CD4-positive, alpha-beta T cell treated with Interleukin-10 for 1 hour (primary cell): Measurements from ENCODE around the gene PLCB3.

Experiments
- DNase-seq: peaks from one replicate; pipeline ENCODE4 v3.0.0-alpha.2; 2020

The PLCB3 gene

DNA sequence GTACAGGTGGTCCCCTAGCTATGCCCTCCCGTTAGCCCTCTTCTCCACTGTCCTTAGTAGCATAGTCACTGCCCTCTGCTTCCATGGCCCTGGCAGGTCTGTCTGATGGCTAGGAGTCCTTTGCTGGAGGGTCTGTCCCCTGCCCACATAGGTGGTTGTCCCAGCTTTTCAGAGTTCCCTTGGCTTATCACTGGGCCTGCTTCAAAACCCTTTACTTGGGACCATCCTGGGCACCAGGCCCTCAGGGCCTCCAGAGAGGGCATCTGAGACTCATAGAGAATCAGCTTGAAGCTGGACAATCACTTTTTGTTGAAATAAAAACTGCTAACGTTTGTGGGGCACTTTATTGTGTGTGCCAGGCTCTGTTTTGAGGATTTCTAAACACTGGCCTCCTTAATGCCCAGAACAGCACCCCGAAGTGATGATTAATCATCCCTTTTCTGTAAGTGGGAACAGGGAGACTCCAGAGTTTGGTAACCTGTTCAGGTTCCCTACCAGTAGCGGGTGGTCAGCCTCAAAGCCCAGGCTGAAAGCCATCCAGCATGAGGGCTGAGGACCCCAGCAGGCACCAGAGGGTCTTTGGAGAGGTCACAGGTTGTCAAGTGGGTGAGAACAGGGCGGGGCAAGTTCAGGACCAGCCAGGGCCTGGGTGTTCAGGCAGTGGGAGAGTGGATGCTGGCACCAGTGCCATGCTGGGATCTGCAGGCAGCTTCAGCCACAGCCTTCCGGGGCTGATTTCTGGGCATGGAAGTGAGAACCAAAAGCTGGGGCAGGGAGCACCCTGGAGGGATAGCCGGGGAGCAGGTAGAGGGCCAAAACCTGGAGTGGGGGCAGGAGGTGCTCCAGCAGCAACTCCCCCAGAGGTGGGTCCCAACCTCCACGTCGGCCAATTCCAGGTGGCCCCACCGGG lies 39.3 kb downstream of the PLCB3 start:
- DNase-seq: no peak

DNA sequence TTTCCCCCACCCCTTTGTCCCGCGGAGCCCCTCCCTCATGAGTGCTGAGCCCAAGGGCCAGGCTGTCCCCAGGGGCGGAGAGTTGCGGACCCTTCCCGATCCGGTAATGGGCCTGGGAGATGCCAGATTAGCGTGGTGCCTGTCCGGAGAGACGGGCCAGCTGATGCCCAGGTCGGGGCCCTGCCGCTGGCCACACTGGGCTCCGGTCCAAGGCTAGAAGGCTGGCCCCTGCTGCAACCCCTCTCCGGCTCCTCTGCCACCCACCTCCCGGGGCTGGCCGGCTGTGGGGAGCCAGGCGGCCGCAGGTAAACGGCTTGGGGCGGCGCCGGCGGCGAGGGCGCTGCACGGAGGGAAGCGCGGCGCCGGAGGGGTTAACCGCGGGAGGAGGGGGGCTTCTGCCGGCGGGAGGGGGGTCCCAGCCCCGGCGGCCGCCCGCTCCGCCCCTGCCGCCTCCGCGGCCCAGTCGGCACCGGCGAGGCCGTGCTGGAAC lies 40.0 kb downstream of the PLCB3 start, which contains the start of gene KCNK4:
Gene KCNK4, plus strand, starts transcription at position 41 of the 490 bp plus-strand sequence. CDS start 1,717 bp downstream, outside the sequence.
- no peak for DNase-seq

DNA sequence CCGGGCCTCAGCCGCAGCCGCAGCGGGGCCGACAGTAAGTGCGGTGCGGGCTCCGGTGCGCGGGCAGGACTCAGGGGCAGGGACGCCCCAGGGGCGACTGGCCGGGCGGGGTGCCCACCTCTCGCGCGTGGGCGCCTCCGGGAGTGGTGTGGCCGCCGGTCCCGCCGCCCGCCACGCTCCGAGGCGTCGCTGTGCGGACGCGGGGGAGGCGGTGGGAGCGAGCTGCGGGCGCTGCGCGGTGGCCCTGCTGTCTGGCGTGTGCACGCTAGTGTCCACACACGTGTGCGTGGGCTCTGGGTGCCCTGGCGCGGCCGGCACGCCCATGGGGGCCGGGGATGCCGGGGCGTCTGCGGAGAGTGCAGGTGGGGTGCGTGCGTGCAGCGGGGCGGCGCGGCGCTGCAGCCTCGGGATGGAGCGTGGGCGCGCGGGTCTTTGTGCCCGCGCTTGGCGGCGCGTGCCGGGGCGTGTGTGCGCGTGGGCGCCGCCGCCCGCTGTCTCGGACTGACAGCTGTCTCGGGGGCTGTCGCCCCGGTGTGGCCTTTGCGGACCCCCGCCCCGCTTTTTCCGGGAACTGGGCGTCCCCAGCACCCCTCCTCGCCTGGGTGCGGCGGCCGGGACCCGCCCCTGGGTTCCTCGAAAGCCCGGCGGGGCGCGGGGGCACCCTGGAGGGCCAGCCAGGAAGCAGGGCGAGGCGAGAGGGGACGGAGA lies 40.6 kb downstream of the PLCB3 start:
- no peak for DNase-seq

DNA sequence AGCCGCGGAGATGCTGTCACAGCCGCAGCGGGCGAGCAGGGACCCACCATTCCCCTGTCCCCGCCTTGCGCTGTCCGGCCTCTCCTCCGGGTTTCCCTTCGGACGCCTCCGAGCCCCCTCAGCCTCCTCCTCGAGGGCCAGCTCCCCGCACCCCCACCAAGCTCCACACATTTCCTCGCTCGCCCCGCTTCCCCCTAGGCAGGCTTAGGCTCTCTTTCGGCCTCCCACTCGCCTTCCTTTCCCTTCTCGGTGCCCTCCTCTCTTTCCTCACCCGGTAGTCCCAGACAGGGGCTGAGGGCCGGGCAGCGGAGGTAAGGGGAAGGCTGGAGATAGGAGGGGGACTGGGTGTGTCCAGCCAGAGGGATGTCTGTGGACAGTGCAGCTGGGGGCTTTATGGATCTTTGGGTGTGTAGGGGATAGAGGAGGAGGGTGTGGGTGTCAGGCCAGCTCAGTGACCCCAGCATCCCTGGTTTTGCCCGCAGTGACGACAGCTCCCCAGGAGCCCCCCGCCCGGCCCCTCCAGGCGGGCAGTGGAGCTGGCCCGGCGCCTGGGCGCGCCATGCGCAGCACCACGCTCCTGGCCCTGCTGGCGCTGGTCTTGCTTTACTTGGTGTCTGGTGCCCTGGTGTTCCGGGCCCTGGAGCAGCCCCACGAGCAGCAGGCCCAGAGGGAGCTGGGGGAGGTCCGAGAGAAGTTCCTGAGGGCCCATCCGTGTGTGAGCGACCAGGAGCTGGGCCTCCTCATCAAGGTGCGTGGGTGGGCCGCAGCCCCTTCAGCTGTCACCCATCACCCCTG lies 41.3 kb downstream of the PLCB3 start:
- no peak for DNase-seq

DNA sequence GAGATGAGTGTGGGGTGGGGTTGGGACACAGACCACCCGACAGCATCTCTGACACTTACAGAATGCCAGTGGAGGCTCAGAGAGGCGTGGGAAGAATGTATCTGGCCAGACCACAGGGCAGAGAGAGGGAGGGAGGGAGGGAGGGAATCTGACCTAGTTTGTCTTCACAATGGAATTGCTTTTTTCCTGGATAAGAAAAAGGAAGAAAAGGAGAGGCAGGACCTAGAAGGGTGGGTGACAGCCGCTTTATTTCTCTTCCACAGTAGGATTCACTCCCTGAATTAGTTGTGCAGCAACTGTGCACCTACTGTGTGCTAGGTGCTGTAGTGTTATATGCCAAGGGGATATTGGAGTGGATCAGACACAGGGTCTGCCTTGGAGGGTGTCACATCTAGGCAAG lies 43.4 kb downstream of the PLCB3 start:
- DNase-seq: no peak

DNA sequence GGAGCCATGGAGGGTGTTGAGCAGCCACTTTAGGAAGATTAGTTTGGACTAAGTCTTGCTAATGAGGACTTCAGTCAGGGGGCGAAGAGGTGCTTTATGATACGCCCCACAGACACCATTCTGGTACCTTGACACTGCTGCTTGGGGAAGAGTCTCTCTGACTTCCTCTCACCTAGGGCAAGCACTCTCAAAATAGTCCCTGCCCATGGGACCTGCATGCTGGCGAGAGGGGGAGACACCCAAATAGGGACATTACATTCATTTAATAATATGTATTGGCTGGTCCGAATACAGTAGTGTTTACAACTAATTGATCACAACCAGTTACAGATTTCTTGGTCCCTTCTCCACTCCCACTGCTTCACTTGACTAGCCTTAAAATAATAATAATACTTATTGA lies 44.4 kb downstream of the PLCB3 start:
- DNase-seq: no peak

DNA sequence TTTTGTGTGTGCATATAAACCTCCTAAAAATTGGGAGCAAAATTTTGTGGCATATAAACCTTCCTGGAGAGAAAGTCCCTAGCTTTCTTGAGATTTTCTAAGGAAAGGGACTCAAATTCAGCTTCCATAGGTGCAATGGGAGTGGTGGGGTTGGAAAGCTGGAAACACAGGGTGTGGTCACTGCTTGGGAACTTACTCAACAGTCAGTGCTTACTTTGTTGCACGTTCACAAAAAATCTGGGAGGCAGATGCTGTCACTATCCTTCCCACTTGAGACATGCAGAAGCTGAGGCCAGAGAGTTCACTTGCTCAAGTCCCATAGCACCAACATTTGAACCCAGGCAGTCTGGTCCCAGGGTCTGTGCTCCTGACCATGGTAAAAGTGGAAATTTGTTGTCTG lies 44.9 kb downstream of the PLCB3 start:
- DNase-seq: no peak

DNA sequence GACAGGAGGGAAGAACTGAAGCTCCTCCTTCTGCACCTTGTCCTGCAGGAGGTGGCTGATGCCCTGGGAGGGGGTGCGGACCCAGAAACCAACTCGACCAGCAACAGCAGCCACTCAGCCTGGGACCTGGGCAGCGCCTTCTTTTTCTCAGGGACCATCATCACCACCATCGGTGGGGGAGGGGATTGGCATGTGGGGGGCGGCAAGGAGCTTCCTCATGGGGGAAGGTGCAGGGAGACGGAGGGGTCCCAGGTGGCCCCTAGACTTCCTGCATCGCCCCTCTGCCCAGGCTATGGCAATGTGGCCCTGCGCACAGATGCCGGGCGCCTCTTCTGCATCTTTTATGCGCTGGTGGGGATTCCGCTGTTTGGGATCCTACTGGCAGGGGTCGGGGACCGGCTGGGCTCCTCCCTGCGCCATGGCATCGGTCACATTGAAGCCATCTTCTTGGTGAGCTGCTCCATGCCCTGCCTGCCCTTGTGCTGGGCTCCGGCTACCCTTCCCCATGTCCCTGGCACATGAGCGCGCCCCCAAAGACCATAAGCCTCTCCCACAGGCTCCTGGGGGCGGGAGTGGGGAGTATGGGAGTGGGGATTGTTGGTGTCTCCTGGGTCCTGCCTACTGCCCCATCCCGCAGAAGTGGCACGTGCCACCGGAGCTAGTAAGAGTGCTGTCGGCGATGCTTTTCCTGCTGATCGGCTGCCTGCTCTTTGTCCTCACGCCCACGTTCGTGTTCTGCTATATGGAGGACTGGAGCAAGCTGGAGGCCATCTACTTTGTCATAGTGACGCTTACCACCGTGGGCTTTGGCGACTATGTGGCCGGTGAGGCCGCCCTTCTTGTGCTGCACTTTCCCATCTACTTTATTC lies 45.7 kb downstream of the PLCB3 start:
- DNase-seq: no peak

DNA sequence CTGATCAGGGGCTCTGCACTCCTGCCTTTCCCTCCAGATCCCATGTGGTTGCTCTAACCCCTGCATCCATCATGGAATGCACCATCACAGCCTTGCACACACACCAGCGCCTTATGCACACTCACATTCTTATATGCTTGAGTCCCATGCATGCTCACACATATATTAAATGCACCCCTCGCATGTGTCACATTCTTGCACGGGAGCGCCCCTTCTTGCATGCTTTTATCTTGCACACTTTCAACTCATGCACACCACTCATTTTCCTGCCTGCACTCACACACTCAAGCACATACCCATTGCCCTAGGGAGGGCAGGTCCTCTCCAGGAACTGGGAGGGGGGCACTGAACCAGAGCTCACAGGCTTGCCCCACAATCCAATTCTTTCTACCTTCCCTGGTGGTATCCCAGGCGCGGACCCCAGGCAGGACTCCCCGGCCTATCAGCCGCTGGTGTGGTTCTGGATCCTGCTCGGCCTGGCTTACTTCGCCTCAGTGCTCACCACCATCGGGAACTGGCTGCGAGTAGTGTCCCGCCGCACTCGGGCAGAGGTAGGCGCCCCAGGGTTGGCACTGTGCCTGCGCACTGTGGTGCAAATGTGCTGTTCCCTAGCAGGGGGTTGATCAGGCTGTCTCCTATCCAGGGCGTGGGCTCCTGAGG lies 46.5 kb downstream of the PLCB3 start:
- no peak for DNase-seq

DNA sequence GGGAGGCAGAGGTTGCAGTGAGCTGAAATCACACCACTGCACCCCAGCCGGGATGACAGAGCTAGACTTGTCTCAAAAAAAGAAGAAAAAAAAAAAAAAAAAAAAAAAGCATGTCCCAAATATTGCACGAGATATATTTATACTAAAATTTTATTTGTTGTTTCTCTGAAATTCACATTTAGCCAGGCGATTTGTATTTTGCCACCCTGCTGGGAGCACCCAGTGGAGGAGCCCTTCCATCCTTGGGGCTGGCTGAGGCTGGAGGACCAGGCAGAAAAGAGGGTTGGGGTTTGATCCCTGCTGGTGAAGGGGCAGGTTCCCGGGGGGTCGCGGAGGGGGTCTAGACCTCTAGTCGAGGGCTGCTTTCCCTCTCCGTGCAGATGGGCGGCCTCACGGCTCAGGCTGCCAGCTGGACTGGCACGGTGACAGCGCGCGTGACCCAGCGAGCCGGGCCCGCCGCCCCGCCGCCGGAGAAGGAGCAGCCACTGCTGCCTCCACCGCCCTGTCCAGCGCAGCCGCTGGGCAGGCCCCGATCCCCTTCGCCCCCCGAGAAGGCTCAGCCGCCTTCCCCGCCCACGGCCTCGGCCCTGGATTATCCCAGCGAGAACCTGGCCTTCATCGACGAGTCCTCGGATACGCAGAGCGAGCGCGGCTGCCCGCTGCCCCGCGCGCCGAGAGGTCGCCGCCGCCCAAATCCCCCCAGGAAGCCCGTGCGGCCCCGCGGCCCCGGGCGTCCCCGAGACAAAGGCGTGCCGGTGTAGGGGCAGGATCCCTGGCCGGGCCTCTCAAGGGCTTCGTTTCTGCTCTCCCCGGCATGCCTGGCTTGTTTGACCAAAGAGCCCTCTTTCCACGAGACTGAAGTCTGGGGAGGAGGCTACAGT lies 47.9 kb downstream of the PLCB3 start:
- DNase-seq: no peak

DNA sequence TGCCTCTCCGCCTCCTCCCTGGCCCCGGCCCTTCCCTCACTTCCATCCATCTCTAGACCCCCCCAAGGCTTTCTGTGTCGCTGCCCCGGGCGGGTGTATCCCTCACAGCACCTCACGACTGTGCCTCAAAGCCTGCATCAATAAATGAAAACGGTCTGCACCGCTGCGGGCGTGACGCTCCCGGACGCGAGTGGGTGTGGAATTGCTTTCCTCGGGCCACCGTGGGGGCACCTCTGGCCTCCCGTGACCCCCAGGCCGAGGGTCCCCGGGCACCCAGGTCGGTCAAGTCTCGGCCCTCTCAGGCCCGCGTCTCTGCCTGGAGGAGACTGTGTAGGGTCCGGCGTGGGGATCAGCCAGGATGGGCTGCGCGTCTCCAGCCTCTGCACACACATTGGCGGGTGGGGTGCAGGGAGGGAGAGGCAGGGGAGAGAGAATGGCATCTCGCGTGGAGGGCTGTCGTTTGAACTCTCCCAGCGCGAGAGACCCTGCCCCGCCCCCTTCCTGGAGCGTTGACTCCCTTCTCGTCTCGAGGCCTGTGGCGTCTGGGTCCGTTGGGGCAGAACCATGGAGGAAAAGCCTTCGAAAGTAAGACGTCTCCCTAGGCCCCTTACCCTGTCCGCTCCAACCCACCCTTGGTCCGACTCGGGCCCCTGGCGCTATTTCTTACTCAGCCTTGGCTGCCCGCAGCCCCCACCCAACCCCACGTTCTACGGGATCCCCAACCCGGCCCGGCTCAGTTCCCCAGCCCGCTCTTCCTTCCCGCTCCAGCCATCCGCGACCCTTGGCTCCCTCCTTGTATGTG lies 48.7 kb downstream of the PLCB3 start, which contains the start of gene CATSPERZ:
Gene CATSPERZ, plus strand, starts transcription at position 512 of the 802 bp plus-strand sequence. Its CDS starts 53 bp downstream, at position 565.
- DNase-seq: no peak

DNA sequence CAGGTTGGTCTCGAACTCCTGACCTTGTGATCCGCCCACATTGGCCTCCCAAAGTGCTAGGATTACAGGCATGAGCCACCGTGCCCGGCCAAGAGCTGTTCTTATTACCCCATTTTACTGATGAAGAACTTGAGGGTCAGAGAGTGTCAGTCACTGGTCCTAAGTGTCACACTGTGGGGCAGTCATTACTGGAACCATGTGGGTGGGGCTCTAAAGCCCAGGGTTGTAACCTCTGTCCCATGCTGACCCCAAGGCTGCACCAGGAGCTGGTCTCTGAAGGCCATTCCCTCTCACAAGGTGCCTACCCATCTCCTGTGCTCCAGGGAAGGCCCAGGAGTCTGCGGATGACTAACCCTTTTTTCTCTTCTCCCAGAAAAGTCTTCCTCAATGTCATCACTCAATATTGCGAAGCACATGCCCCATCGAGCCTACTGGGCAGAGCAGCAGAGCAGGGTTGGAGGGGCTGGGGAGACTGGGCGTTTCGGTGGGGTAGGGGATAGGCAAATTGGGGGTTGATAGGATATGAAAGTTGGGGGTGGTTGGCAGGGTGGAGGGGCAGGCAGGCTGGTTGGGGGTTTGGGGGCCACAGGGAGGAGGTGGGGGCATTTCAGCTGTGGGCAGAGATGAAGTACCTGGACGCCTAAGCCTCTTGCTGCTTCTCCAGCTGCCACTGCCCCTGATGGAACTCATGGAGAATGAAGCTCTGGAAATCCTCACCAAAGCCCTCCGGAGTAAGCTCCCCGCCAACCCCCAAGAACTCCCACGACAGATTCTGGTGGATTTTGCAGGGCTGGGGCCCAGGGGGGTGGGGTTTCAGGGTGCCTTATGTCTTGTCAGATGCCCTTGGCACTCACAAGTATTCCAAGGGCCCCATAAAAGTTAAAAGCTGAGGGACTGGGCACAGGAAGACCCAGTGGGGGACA lies 52.0 kb downstream of the PLCB3 start:
- no peak for DNase-seq

DNA sequence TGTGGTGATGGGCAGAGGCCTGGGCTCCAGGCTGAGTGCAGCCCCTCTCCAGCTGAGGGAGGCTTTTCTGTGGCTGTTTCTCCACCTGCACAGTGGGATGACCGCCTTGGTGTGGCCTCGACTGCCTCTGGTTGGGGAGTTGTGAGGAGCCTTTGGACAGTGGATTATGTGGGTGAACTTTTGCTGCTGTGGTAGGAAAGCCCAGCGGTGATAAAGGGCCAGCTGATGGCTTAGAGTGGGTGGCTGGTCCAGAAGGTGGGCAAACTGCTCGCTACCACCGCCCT lies 52.6 kb downstream of the PLCB3 start:
- no peak for DNase-seq

DNA sequence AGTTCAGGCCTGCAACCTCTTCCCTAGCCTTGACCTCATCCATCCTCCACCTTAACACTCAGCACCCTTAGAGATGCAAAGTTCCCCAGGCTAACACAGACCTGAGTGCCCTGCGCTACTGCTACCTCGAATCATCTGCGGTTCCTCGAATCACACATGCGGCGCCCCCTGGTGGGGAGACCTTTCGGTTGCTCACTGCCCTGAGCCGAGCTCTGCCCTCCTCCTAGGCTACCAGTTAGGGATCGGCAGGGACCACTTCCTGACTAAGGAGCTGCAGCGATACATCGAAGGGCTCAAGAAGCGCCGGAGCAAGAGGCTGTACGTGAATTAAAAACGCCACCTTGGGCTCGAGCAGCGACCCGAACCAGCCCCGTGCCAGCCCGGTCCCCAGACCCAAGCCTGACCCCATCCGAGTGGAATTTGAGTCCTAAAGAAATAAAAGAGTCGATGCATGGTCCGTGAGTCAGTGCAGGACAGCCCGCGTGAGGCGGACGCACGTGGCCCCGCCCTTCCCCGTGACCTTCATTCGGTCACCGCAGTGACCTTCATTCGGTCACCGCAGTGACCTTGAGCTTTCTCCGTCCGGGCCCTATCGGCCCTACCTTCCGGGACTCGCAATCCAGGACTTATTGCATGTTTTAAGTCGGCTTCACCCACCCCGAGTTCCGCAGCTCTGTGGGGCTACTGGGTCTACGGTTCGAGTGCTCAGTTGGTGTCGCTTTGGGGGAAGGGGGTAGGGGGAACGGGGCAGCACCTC lies 53.2 kb downstream of the PLCB3 start:
- peak; percentile 92 for DNase-seq

DNA sequence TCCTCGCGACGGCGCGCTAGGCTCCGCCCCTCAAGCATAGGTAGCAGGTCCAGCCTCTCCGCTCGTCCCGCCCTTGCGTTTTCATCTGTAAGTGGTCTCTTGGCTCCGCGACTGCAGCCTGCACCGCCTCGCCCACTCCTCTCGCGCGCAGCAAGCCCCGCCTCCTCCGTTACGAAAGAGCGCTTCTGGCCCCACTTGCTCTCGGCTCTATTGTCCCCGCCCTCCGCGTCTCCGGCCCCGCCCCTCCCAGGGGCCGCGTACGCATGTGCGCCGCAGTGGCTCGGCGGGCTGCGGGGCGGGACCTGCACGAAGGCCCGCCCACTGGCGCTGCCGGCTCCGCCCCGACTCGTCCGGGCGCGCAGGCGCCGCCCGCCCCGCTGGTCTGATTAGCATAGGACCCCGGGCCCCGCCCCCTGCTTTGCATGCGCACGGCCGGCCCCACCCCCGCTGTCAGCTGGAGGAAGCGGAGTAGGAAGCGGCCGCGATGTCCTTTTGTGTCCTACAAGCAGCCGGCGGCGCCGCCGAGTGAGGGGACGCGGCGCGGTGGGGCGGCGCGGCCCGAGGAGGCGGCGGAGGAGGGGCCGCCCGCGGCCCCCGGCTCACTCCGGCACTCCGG lies 53.9 kb downstream of the PLCB3 start, which contains the start of gene ESRRA:
Gene ESRRA, plus strand, starts transcription at position 450 of the 616 bp plus-strand sequence. CDS start 1,656 bp downstream, outside the sequence.
- peak; percentile 98 for DNase-seq

DNA sequence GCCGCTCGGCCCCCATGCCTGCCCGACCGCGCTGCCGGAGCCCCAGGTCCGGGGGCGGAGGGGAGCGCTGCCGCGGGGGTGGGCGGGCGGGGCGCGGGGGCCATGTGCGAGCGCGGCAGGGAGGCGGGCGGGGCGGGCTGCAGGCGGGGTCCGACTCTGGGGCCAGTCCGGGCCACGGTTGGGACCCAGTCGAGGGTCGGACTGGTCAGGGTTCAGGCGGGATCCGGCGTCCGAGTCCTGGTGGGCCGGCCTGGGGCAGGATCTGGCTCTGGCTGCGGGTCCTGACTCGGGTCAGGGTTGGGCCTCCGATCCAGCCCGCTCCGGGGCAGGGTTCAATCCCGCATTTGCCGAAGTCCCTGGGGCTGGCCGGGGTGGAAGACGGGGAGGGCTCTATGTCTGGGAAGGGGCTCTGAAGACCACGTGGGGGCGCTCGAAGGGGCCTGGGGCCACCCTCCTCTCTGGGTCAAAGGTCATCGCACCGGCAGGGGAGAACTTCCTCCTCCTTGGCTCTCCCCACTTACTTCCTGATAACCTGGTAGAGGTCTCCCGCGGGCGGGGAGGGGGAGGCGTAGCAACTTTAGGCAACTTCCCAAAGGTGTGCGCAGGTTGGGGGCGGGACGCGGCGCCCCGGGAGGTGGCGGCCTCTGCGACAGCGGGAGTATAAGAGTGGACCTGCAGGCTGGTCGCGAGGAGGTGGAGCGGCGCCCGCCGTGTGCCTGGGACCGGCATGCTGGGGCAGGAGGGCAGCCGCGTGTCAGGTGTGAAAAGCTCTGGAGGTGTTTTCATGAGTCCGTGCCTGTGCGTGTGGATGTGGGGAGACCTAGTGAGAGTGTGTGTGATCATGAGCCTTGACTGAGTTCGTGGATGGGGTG lies 54.6 kb downstream of the PLCB3 start:
- DNase-seq: peak; percentile 79
